Right ventricle myocardium superior (tissue), 1 donor: Measurements from ENCODE around the gene SSX2IP. TPM values are rescaled to one million over a fixed set of nuclear protein-coding genes. Genes with fewer than 3 reads are reported as not detected.
"Not testable (repeated sequence)": the region's sequence is repeated elsewhere in the genome, so short reads cannot be mapped to it uniquely, and the experiment has no call there.

Experiments used
- ATAC-seq: fragments of 200-7000 bp; cut with Tn5 transposase; one replicate; pipeline ENCODE4 v1.9.1; 2020; ENCODE audit warnings: mild to moderate bottlenecking; ENCODE audit not compliant: poor library complexity
- DNase-seq: peaks from one replicate; pipeline ENCODE4 v3.0.0-alpha.2; 2020
- intact Hi-C: fragments of 100-400 bp; cut with DNase I; formaldehyde crosslinking; loops from one replicate; pipeline ENCODE4 v1.11.2; 2022
- total RNA-seq: library from RNA; stranded (reverse); fragmentation: NEBNext Ultra II Directional; extraction: Animal tissue kit (Norgen Biotek cat#: 25700); gene quantifications from one replicate; pipeline ENCODE4 v1.2.1, GENCODE V29; 2021
- donor health status: DM: no; HTN: yes; CAD: no; lungs with severe emphysema.

SSX2IP gene
- total RNA-seq, 1 donor from 2014 or later = 10.0 TPM

DNA sequence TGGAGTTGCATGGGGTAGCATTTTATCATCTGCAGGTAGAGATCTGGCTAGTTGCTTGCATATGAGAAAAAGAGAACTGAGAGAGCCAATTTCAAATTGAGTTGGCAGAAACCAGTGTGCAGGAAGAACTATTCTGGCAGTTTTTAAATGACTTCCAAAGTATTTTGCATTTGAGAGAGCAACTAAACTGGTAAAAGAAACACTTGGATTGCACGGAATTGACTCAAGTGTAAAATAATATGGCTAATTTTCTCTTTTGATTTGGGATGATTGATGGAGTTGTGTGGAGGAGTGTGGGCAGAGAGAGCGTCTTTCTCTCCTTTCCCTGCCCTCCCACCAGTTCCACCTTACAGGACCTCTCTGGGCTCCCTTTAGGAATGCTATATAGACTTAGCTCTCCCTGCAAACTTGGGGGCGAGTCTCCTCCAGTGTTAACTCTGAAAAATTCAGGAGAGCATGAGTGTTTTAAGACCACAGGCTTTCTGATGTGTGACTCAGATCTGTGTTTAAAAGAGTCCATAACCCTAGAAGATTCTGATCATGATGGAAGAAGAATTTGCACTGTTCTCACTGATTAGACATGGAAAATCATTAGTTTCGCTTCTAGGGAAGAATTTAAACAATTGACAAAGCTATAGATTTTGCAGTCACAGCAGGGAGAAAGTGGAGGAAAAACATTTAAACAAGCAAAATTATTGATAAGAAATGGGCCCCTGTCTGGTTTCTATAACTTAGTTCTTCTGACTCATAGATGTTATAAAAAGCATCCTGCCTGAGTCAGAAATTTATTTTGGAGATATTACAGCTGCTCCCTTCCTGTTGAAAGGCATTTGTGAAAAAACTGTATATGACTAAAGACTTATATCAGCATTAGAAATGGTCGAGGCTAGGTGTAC is 91.2 kb downstream of the SSX2IP start:
- ATAC-seq = no peak

GRCh38 chr1:84598418-84598817 is 91.8 kb downstream of the SSX2IP start:
- intact Hi-C loops = no loop called here
- ATAC-seq (no peak), DNase-seq (no peak)

More for the DNA sequence above, 91.2 kb downstream of the SSX2IP start:
- intact Hi-C loops = no loop called here
- DNase-seq = no peak

- no peak for ATAC-seq
Measured at GRCh38 chr1:84597011-84597410, 93.2 kb downstream of the SSX2IP start.

DNA sequence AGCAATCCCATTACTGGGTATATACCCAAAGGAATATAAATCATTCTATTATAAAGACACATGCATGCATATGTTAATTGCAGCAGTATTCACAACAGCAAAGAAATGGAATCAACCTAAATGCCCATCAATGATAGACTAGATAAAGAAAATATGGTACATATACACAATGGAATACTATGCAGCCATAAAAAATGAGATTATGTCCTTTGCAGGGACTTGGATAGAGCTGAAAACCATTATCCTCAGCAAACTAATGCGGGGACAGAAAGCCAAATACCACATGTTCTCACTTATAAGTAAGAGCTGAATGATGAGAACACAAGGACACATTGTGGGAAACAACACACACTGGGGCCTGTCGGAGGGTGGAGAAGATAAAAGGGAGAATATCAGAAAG is 95.3 kb downstream of the SSX2IP start:
- DNase-seq, ATAC-seq, intact Hi-C loops: not testable (repeated sequence)

More at GRCh38 chr1:84597011-84597410, 93.2 kb downstream of the SSX2IP start:
- intact Hi-C loops = no loop called here
- DNase-seq = no peak

Other genes with a start within 250 kb of the SSX2IP start
- gene RPF1, start 211.2 kb downstream of the SSX2IP start, total RNA-seq = 29.9 TPM
- gene SPATA1, start 184.1 kb downstream of the SSX2IP start, total RNA-seq = 0.81 TPM
- 174 TPM for gene GNG5, start 183.9 kb downstream of the SSX2IP start, total RNA-seq
- gene CTBS, start 116.0 kb downstream of the SSX2IP start, total RNA-seq = 5.0 TPM
- 16.9 TPM for gene LPAR3, start 202.7 kb upstream of the SSX2IP start, total RNA-seq